SK-N-SH (cell line): ENCODE results near the gene USP47. TPM values are rescaled to one million over a fixed set of nuclear protein-coding genes. Genes with fewer than 3 reads are reported as not detected.

ENCODE experiments used
- CTCF ChIA-PET: fragments of 300-600, 350-600 bp; formaldehyde crosslinking; extraction: SDS; loops from one replicate; lab custom pipeline; 2021; lab: Yijun Ruan, JAX
- POLR2A ChIA-PET: fragments of 350-600 bp; sonication (Branson Sonifier 250); formaldehyde crosslinking; extraction: SDS; loops from one replicate; lab custom pipeline; 2020; ENCODE audit warnings: antibody characterized with exemption, inconsistent platforms; lab: Yijun Ruan, JAX
- DNase-seq: peaks from one replicate; pipeline ENCODE4 v3.0.0; 2012
- H2AFZ ChIP-seq: fragments of 200-600 bp; sonication (generic); 2 replicates; pipeline ENCODE4 v1.8.1; 2016; ENCODE audit warnings: antibody characterized with exemption, mild to moderate bottlenecking, low read depth
- H3F3A ChIP-seq: fragments of 200-600 bp; sonication (generic); replicated peaks from 2 replicates; pipeline ENCODE3; 2016; ENCODE audit warnings: antibody characterized with exemption, mild to moderate bottlenecking; ENCODE audit not compliant: insufficient read depth
- H3K27ac ChIP-seq, 2 experiments: fragments of 200-500 bp in 1 of 2; fragments of 200-600 bp in 1 of 2; sonication (Bioruptor generic) in 1 of 2; sonication (generic), shearing (Covaris generic) in 1 of 2; 2 replicates each; pipeline versions ENCODE4 v1.5.1 to v1.6.1; 2014 to 2016; ENCODE audit warnings: low read depth in 2 of 2, inconsistent platforms in 1 of 2, low read length in 1 of 2, mild to moderate bottlenecking in 1 of 2, mixed read lengths in 1 of 2
- H3K27me3 ChIP-seq: fragments of 200-600 bp; sonication (generic), shearing (Covaris generic); 2 replicates; pipeline ENCODE4 v1.6.1; 2016; ENCODE audit warnings: mixed run types; ENCODE audit not compliant: insufficient read depth
- H3K36me3 ChIP-seq, 2 experiments: fragments of 200-500 bp in 1 of 2; fragments of 200-600 bp in 1 of 2; sonication (Bioruptor generic) in 1 of 2; sonication (generic) in 1 of 2; replicated peaks in 1 of 2; 2 replicates each; pipeline versions ENCODE3 to v1.5.1; 2014 to 2016; ENCODE audit warnings: low read length in 1 of 2, mild to moderate bottlenecking in 1 of 2; ENCODE audit not compliant: insufficient read depth in 2 of 2, control insufficient read depth in 1 of 2
- H3K4me1 ChIP-seq, 2 experiments: fragments of 200-500 bp in 1 of 2; fragments of 200-600 bp in 1 of 2; sonication (Bioruptor generic) in 1 of 2; sonication (generic), shearing (Covaris generic) in 1 of 2; 2 replicates each; pipeline versions ENCODE4 v1.5.1 to v1.6.1; 2014 to 2016; ENCODE audit warnings: low read depth in 1 of 2, low read length in 1 of 2, mixed run types in 1 of 2; ENCODE audit not compliant: insufficient read depth in 2 of 2, control insufficient read depth in 1 of 2
- H3K4me2 ChIP-seq: fragments of 200-600 bp; sonication (generic), shearing (Covaris generic); 2 replicates; pipeline ENCODE4 v1.6.1; 2017; ENCODE audit warnings: mixed run types
- H3K4me3 ChIP-seq, 2 experiments: fragments of 200-500 bp in 1 of 2; fragments of 200-600 bp in 1 of 2; sonication (Bioruptor generic) in 1 of 2; sonication (generic), shearing (Covaris generic) in 1 of 2; 2 replicates each; pipeline versions ENCODE4 v1.5.1 to v1.8.1; 2014 to 2016; ENCODE audit warnings: low read depth in 2 of 2, inconsistent platforms in 1 of 2, low read length in 1 of 2, mild to moderate bottlenecking in 1 of 2, mixed read lengths in 1 of 2, moderate library complexity in 1 of 2
- H3K79me2 ChIP-seq: fragments of 200-600 bp; sonication (generic); 2 replicates; pipeline ENCODE4 v1.8.1; 2017; ENCODE audit warnings: mild to moderate bottlenecking; ENCODE audit not compliant: insufficient read depth
- H3K9ac ChIP-seq: fragments of 200-600 bp; sonication (generic); 2 replicates; pipeline ENCODE4 v1.6.1; 2017; ENCODE audit warnings: mixed run types
- H3K9me2 ChIP-seq: fragments of 200-600 bp; sonication (generic); 2 replicates; pipeline ENCODE4 v1.6.1; 2017; ENCODE audit warnings: mixed run types
- H3K9me3 ChIP-seq: fragments of 200-600 bp; sonication (generic); 2 replicates; pipeline ENCODE4 v1.6.1; 2017; ENCODE audit warnings: mixed run types, mild to moderate bottlenecking, moderate library complexity
- H4K20me1 ChIP-seq: fragments of 200-600 bp; sonication (generic); 2 replicates; pipeline ENCODE4 v1.6.1; 2017; ENCODE audit warnings: mild to moderate bottlenecking, mixed run types; ENCODE audit not compliant: insufficient read depth
- CHD2 ChIP-seq: fragments of 150-350 bp; IDR thresholded peaks from 2 replicates; pipeline ENCODE4 v1.6.1; 2018; ENCODE audit warnings: low read length; ENCODE audit not compliant: partially characterized antibody
- CTCF ChIP-seq: fragments of 200-600 bp; sonication (generic); IDR thresholded peaks from 2 replicates; pipeline ENCODE4 v1.6.1; 2017; ENCODE audit warnings: antibody characterized with exemption, mild to moderate bottlenecking, moderate library complexity
- EZH2phosphoT487 ChIP-seq: fragments of 200-600 bp; sonication (generic); IDR thresholded peaks from 2 replicates; pipeline ENCODE4 v1.6.1; 2017; ENCODE audit warnings: low read depth, mixed run types, mild to moderate bottlenecking, antibody characterized with exemption, moderate library complexity, borderline replicate concordance
- FOSL2 ChIP-seq: IDR thresholded peaks from 2 replicates; pipeline ENCODE4 v1.4.0; 2012; ENCODE audit warnings: low read depth, mild to moderate bottlenecking, moderate library complexity, borderline replicate concordance
- GABPA ChIP-seq: IDR thresholded peaks from 2 replicates; pipeline ENCODE4 v1.4.0; 2012; ENCODE audit warnings: low read depth, mild to moderate bottlenecking
- NRF1 ChIP-seq: IDR thresholded peaks from 2 replicates; pipeline ENCODE4 v1.6.1; 2012; ENCODE audit warnings: low read depth, mild to moderate bottlenecking, low read length
- PBX3 ChIP-seq: IDR thresholded peaks from 2 replicates; pipeline ENCODE4; 2012
- REST ChIP-seq: IDR thresholded peaks from 2 replicates; pipeline ENCODE4 v1.6.1; 2012; ENCODE audit warnings: mild to moderate bottlenecking, low read depth, low read length, moderate library complexity
- RFX5 ChIP-seq: IDR thresholded peaks from 2 replicates; pipeline ENCODE4 v1.6.1; 2012; ENCODE audit warnings: mild to moderate bottlenecking, improper control_type of control experiment, low read length
- TAF1 ChIP-seq: IDR thresholded peaks from 2 replicates; pipeline ENCODE4 v1.6.1; 2012; ENCODE audit warnings: low read depth, mild to moderate bottlenecking, low read length, moderate library complexity, borderline replicate concordance
- YY1 ChIP-seq: IDR thresholded peaks from 2 replicates; pipeline ENCODE4 v1.4.0; 2012; ENCODE audit warnings: low read depth, mild to moderate bottlenecking
- ZBTB33 ChIP-seq: IDR thresholded peaks from 2 replicates; pipeline ENCODE4 v1.4.0; 2012; ENCODE audit warnings: low read depth, borderline replicate concordance
- WGBS: methylation state at CpG from one replicate; pipeline ENCODE4 v1.1.6; 2017; ENCODE audit warnings: low lambda C conversion rate; 5-methylcytosine and 5-hydroxymethylcytosine counted together
- polyA plus RNA-seq, 3 experiments: library from polyadenylated mRNA; depleted of rRNA; stranded (reverse); fragments of >200 nt; gene quantifications; 2 replicates each; pipeline ENCODE4 v1.2.3, GENCODE V29; 2012

USP47 gene
- polyA plus RNA-seq, 1 of the 3 experiments (the other 2 are of a cell fraction), result 10.3 TPM

- 0 out of 2 replicates have a peak overlapping the region, but pooled peaks have one; percentile 35 for H3K4me2 ChIP-seq
- H3K9ac ChIP-seq, result peak overlapping the region; percentile 38; the same call in 1 of the 2 replicates
- H3K36me3 ChIP-seq, result peaks cover 35 to 46% of the 10 kb centered on the region in 2 experiments
- H3K9me2 ChIP-seq, result no peaks in the 10 kb centered on the region
- H3K27ac ChIP-seq, result peak overlapping the region; percentile 99 to 100
- no peaks in the 10 kb centered on the region for H3K9me3 ChIP-seq
- ChIA-PET CTCF (interaction anchor here (0.7 to 2.9 kb wide), 2 partner anchors 16 to 35 kb away, joined by 3 to 14 read pairs; no protein-coding TSS in a partner anchor), POLR2A (interaction anchor here (0.6 kb wide), 1 partner anchor 494 kb away, joined by 3 read pairs; no protein-coding TSS in a partner anchor)
- H3F3A ChIP-seq, result peaks cover 97% of the 10 kb centered on the region
- no peak overlapping the region for H3K4me3 ChIP-seq
- H3K27me3 ChIP-seq, result no peaks in the 10 kb centered on the region
- no peak overlapping the region for H2AFZ ChIP-seq
- 84% methylated on average over 3 of the region's 5 CpGs for WGBS
- H4K20me1 ChIP-seq, result no peaks in the 10 kb centered on the region
- DNase-seq, result no peak
- TF ChIP-seq REST, result no peak
- TF ChIP-seq YY1, result no peak
- no peak for TF ChIP-seq FOSL2
- TF ChIP-seq NRF1, result no peak
- TF ChIP-seq EZH2phosphoT487, result no peak
- no peak for TF ChIP-seq CHD2
- TF ChIP-seq PBX3, result no peak
- TF ChIP-seq GABPA, result no peak
- TF ChIP-seq TAF1, result no peak
- no peak for TF ChIP-seq CTCF
- TF ChIP-seq ZBTB33, result no peak
- TF ChIP-seq RFX5, result no peak
- H3K4me1 ChIP-seq, result peaks cover 59 to 78% of the 10 kb centered on the region in 2 experiments
- peaks cover 71% of the 10 kb centered on the region for H3K79me2 ChIP-seq
These were observed 141.7 kb downstream of the USP47 start for GRCh38 chr11:11983427-11983826.
